NCI-H2196 treated with DMSO at 0.1 percent for 48 hours (cell line): ENCODE measurements around the gene TMEM94.
A peak's percentile ranks its signal among the peaks of the same experiment; 100 is the strongest.
"Not testable (repeated sequence)": the region's sequence is repeated elsewhere in the genome, so short reads cannot be mapped to it uniquely, and the experiment has no call there.

Experiments
- DNase-seq: peaks from one replicate; lab custom pipeline; 2025; ENCODE audit not compliant: unreplicated experiment; lab: John Stamatoyannopoulos, UW

TMEM94 gene

GRCh38 chr17:75445296-75445695 lies 11.1 kb upstream of the TMEM94 start:
- DNase-seq, result no peak

GRCh38 chr17:75445896-75446295 lies 10.5 kb upstream of the TMEM94 start:
- DNase-seq, result not testable (repeated sequence)

GRCh38 chr17:75447951-75448856 lies 8.2 kb upstream of the TMEM94 start:
- DNase-seq, result no peak

- DNase-seq, result no peak
These were observed 6.2 kb upstream of the TMEM94 start for GRCh38 chr17:75450270-75450669.

- no peak for DNase-seq
These were observed 2.2 kb upstream of the TMEM94 start for GRCh38 chr17:75454193-75454592.

GRCh38 chr17:75454672-75455071 lies 1.8 kb upstream of the TMEM94 start:
- not testable (repeated sequence) for DNase-seq

GRCh38 chr17:75456039-75456416 lies 407 bp upstream of the TMEM94 start:
- DNase-seq, result no peak

- no peak for DNase-seq
These were observed 716 bp downstream of the TMEM94 start for GRCh38 chr17:75457047-75457654.

- no peak for DNase-seq
These were observed 2.8 kb downstream of the TMEM94 start for GRCh38 chr17:75459246-75459589.

- no peak for DNase-seq
These were observed 3.3 kb downstream of the TMEM94 start for GRCh38 chr17:75459590-75460267.

- DNase-seq, result no peak
These were observed 3.9 kb downstream of the TMEM94 start for GRCh38 chr17:75460295-75460694.

- DNase-seq, result no peak
These were observed 7.2 kb downstream of the TMEM94 start for GRCh38 chr17:75463603-75464002.

GRCh38 chr17:75465039-75465438 lies 8.6 kb downstream of the TMEM94 start:
- no peak for DNase-seq

- no peak for DNase-seq
These were observed 11.9 kb downstream of the TMEM94 start for GRCh38 chr17:75468291-75468754.

GRCh38 chr17:75468779-75469373 lies 12.4 kb downstream of the TMEM94 start:
- DNase-seq, result no peak

- DNase-seq, result no peak
These were observed 14.8 kb downstream of the TMEM94 start for GRCh38 chr17:75471207-75471606.

- peak; percentile 96 for DNase-seq
These were observed 15.7 kb downstream of the TMEM94 start for GRCh38 chr17:75472119-75472518.

- DNase-seq, result no peak
These were observed 16.8 kb downstream of the TMEM94 start for GRCh38 chr17:75473246-75473645.

- no peak for DNase-seq
These were observed 18.3 kb downstream of the TMEM94 start for GRCh38 chr17:75474736-75475135.

- DNase-seq, result no peak
These were observed 18.9 kb downstream of the TMEM94 start for GRCh38 chr17:75475144-75475835.

- DNase-seq, result no peak
These were observed 19.4 kb downstream of the TMEM94 start for GRCh38 chr17:75475851-75476250.
